Mesendoderm (in vitro differentiated cells): ENCODE results near the gene IPO11.

Experiments used
- DNase-seq: peaks from one replicate; pipeline ENCODE4 v3.0.0; 2013
- H2AK5ac ChIP-seq: 2 replicates; pipeline ENCODE4 v1.6.1; 2013; ENCODE audit warnings: low read length, inconsistent platforms
- H2BK120ac ChIP-seq: 2 replicates; pipeline ENCODE4 v1.6.1; 2013; ENCODE audit warnings: low read depth, mild to moderate bottlenecking, low read length, moderate library complexity, mixed read lengths
- H2BK15ac ChIP-seq: replicated peaks from 2 replicates; pipeline ENCODE4 v1.6.1; 2013; ENCODE audit warnings: low read depth, mild to moderate bottlenecking, moderate library complexity
- H2BK5ac ChIP-seq: 2 replicates; pipeline ENCODE4 v1.6.1; 2013; ENCODE audit warnings: low read length, inconsistent platforms
- H3K18ac ChIP-seq: 2 replicates; pipeline ENCODE4 v1.6.1; 2013; ENCODE audit warnings: mild to moderate bottlenecking, low read length, mixed read lengths
- H3K23ac ChIP-seq: one replicate; pipeline ENCODE4 v1.6.1; 2013; ENCODE audit warnings: low read length
- H3K27ac ChIP-seq: 2 replicates; pipeline ENCODE4 v1.5.1; 2013; ENCODE audit warnings: low read depth, mild to moderate bottlenecking, inconsistent platforms, low read length, moderate library complexity
- H3K27me3 ChIP-seq: 2 replicates; pipeline ENCODE4 v1.6.1; 2013; ENCODE audit warnings: low read length, control low read depth, mild to moderate bottlenecking, inconsistent platforms; ENCODE audit not compliant: insufficient read depth, poor library complexity
- H3K36me3 ChIP-seq: 2 replicates; pipeline ENCODE4 v1.6.1; 2013; ENCODE audit warnings: low read length, inconsistent platforms; ENCODE audit not compliant: control insufficient read depth, insufficient read depth
- H3K4ac ChIP-seq: one replicate; pipeline ENCODE4 v1.6.1; 2013; ENCODE audit warnings: low read depth, mild to moderate bottlenecking, low read length, moderate library complexity
- H3K4me1 ChIP-seq: 2 replicates; pipeline ENCODE4 v1.6.1; 2013; ENCODE audit warnings: low read depth, low read length, inconsistent platforms; ENCODE audit not compliant: control insufficient read depth
- H3K4me2 ChIP-seq: 2 replicates; pipeline ENCODE4 v1.6.1; 2013; ENCODE audit warnings: low read length
- H3K4me3 ChIP-seq: 2 replicates; pipeline ENCODE4 v1.5.1; 2013; ENCODE audit warnings: mild to moderate bottlenecking, low read length
- H3K56ac ChIP-seq: one replicate; pipeline ENCODE4 v1.6.1; 2013; ENCODE audit warnings: low read length
- H3K79me1 ChIP-seq: 2 replicates; pipeline ENCODE4 v1.6.1; 2013; ENCODE audit warnings: low read length, inconsistent platforms
- H3K79me2 ChIP-seq: 2 replicates; pipeline ENCODE4 v1.6.1; 2013; ENCODE audit warnings: mild to moderate bottlenecking, low read length; ENCODE audit not compliant: control insufficient read depth, insufficient read depth
- H3K9ac ChIP-seq: 2 replicates; pipeline ENCODE4 v1.6.1; 2013; ENCODE audit warnings: low read length, inconsistent platforms
- H4K5ac ChIP-seq: one replicate; pipeline ENCODE4 v1.6.1; 2013; ENCODE audit warnings: low read length
- H4K8ac ChIP-seq: one replicate; pipeline ENCODE4 v1.6.1; 2013; ENCODE audit warnings: low read depth, mild to moderate bottlenecking, control low read depth, low read length, moderate library complexity
- WGBS: extraction: QIAGEN DNeasy Blood & Tissue Kit; methylation state at CpG from one replicate; pipeline ENCODE4 v1.1.7; 2013; ENCODE audit warnings: low lambda C conversion rate, missing lambda C conversion rate; ENCODE audit not compliant: insufficient coverage; ENCODE audit errors: extremely low coverage; 5-methylcytosine and 5-hydroxymethylcytosine counted together

IPO11 gene

DNA sequence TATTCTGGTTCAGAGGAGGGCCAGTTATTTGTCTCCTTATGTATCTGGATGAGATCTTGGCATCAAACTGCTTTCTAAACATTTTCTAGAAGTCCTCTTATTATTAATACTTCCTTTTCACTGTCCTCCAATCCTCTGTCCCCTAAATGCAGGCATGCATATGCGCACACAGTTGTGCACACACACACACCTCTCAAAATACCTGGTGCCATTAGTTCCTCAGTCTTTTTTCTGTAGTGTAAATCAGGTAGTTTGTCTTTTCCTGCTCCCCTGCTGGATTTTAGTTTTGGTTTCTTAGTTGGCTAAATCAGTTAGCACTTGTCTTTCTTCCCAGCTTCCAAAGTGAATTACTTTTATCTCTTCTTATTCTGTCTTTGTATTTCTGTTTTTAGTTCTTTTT, 110.2 kb downstream of the IPO11 start:
- no CpG with 5 or more reads among the region's 1 CpG for WGBS

DNA sequence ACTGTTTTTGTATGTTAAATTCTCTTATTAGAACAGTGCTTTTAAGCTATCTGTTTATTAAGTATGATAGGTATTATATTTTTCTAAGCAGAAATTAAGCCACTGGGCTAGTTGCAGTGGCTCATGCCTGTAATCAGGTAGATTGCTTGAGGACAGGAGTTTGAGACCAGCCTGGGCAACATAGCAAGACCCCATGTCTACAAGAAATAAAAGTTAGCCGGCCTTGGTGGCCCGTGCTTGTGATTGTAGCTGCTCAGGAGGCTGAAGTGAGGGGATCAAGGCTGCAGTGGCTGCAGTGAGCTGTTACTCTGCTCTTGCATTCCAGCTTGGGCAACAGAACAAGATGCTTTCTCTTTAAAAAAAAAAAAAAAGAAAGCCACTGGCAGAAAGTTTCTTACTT, 121.0 kb downstream of the IPO11 start:
- H3K18ac ChIP-seq = no peak overlapping the region
- H3K36me3 ChIP-seq = no peaks in the 10 kb centered on the region
- H3K9ac ChIP-seq = no peak overlapping the region
- DNase-seq = no peak
- no peak overlapping the region for H2BK5ac ChIP-seq
- no peak overlapping the region for H2BK15ac ChIP-seq
- no peak overlapping the region for H2AK5ac ChIP-seq
- H3K56ac ChIP-seq = no peak overlapping the region
- no peaks in the 10 kb centered on the region for H3K79me2 ChIP-seq
- H3K4me1 ChIP-seq = no peaks in the 10 kb centered on the region
- no peak overlapping the region for H2BK120ac ChIP-seq
- no peaks in the 10 kb centered on the region for H3K79me1 ChIP-seq
- no peak overlapping the region for H3K23ac ChIP-seq
- H3K27me3 ChIP-seq = no peaks in the 10 kb centered on the region
- H4K5ac ChIP-seq = no peak overlapping the region
- no peak overlapping the region for H4K8ac ChIP-seq
- WGBS = no CpG with 5 or more reads among the region's 2 CpGs
- no peak overlapping the region for H3K4me2 ChIP-seq
- H3K4ac ChIP-seq = no peak overlapping the region
- no peak overlapping the region for H3K27ac ChIP-seq
- no peak overlapping the region for H3K4me3 ChIP-seq

More for the DNA sequence above, 110.2 kb downstream of the IPO11 start:
- Histone ChIP-seq H3K4me3 (no peak overlapping the region), H3K4me2 (no peak overlapping the region), H3K27me3 (no peaks in the 10 kb centered on the region), H2BK120ac (no peak overlapping the region), H3K23ac (no peak overlapping the region), H3K4ac (no peak overlapping the region), H3K36me3 (no peaks in the 10 kb centered on the region), H3K79me1 (no peaks in the 10 kb centered on the region), H3K56ac (no peak overlapping the region), H2AK5ac (no peak overlapping the region), H3K9ac (no peak overlapping the region), H3K79me2 (no peaks in the 10 kb centered on the region), H4K8ac (no peak overlapping the region), H2BK5ac (no peak overlapping the region), H4K5ac (no peak overlapping the region), H2BK15ac (no peak overlapping the region), H3K18ac (no peak overlapping the region), H3K4me1 (peaks cover 4% of the 10 kb centered on the region), H3K27ac (no peak overlapping the region)
- no peak for DNase-seq

DNA sequence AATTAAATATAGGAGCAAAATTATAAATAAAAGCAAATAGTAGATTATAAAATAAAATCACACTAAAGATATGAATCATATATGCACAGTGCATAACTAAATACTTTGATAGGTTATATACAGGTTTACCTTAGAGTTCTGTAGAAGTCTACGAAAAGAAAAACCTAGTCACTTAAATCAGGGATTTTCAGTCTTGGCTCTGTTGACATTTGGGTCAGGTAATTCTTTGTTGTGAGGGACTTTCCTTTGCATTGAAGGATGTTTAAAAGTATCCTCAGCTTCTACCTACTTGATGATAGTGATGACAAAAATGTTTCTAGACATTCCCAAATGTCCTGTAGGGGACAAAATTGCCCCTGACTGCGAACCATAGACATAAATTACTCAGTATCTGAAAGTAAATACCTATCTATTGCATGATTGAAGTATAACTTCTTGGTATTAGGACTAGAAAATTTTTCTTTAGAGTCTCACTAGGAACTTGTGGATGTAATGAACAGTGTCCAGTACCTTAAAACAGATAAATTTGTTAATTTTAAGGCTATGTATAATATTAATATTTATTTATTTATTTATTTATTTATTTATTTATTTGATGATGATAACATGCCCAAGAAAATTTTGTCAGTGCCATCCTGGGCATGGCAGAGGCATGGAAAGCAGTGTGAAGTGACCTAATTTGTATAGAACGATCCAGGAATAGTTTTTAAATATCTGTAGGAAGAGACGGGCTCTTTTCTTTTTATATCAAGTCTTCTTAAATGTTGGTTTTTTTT, 122.1 kb downstream of the IPO11 start:
- H3K27me3 ChIP-seq = no peaks in the 10 kb centered on the region
- no peaks in the 10 kb centered on the region for H3K36me3 ChIP-seq
- H2BK15ac ChIP-seq = no peak overlapping the region
- no peak overlapping the region for H2BK5ac ChIP-seq
- DNase-seq = no peak
- no peak overlapping the region for H3K56ac ChIP-seq
- H3K4me2 ChIP-seq = no peak overlapping the region
- no peak overlapping the region for H3K18ac ChIP-seq
- no peak overlapping the region for H3K27ac ChIP-seq
- H3K23ac ChIP-seq = no peak overlapping the region
- H3K4me1 ChIP-seq = no peaks in the 10 kb centered on the region
- no peak overlapping the region for H2AK5ac ChIP-seq
- no peak overlapping the region for H3K4me3 ChIP-seq
- WGBS = no CpG with 5 or more reads among the region's 4 CpGs
- H3K9ac ChIP-seq = no peak overlapping the region
- no peak overlapping the region for H4K5ac ChIP-seq
- no peaks in the 10 kb centered on the region for H3K79me1 ChIP-seq
- no peak overlapping the region for H2BK120ac ChIP-seq
- H4K8ac ChIP-seq = no peak overlapping the region
- H3K79me2 ChIP-seq = no peaks in the 10 kb centered on the region
- no peak overlapping the region for H3K4ac ChIP-seq

- Histone ChIP-seq H3K9ac (no peak overlapping the region), H2BK120ac (no peak overlapping the region), H3K4me1 (no peaks in the 10 kb centered on the region), H2BK15ac (no peak overlapping the region), H3K23ac (no peak overlapping the region), H4K5ac (no peak overlapping the region), H3K27ac (no peak overlapping the region), H3K79me2 (no peaks in the 10 kb centered on the region), H3K56ac (no peak overlapping the region), H3K36me3 (no peaks in the 10 kb centered on the region), H4K8ac (no peak overlapping the region), H2BK5ac (no peak overlapping the region), H3K18ac (no peak overlapping the region), H3K4me3 (no peak overlapping the region), H3K27me3 (no peaks in the 10 kb centered on the region), H3K4ac (no peak overlapping the region), H3K79me1 (no peaks in the 10 kb centered on the region), H2AK5ac (no peak overlapping the region), H3K4me2 (no peak overlapping the region)
- WGBS = no CpG with 5 or more reads among the region's 2 CpGs
- no peak for DNase-seq
These were observed 123.7 kb downstream of the IPO11 start for GRCh38 chr5:62536232-62536631.

DNA sequence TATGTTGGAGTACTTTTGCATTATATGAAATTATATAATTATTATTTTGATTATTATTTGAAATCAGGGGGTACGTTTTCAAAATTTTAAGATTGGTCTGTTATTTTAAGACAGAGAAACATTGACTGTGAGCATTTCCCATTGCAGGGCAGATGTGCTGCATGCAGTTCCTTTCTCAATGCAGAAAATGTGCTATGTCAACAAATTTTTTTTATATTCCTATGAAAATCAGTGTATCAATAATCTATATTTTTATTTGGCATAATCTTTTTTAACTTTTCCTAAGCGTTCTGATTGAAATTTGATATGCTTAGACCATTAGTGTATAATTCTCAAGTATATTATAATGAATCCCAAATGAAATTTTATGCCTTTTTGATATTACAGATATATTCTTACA, 124.2 kb downstream of the IPO11 start:
- Histone ChIP-seq H3K4me3 (no peak overlapping the region), H3K9ac (no peak overlapping the region), H3K79me1 (no peaks in the 10 kb centered on the region), H2AK5ac (no peak overlapping the region), H3K27me3 (no peaks in the 10 kb centered on the region), H3K18ac (no peak overlapping the region), H3K23ac (no peak overlapping the region), H4K8ac (no peak overlapping the region), H3K4me1 (no peaks in the 10 kb centered on the region), H3K4me2 (no peak overlapping the region), H3K27ac (no peak overlapping the region), H2BK15ac (no peak overlapping the region), H3K4ac (no peak overlapping the region), H3K36me3 (no peaks in the 10 kb centered on the region), H3K56ac (no peak overlapping the region), H2BK5ac (no peak overlapping the region), H3K79me2 (no peaks in the 10 kb centered on the region), H4K5ac (no peak overlapping the region), H2BK120ac (no peak overlapping the region)
- 100% methylated on average over 1 of the region's 2 CpGs for WGBS
- no peak for DNase-seq
